ENCODE measurements around the gene ZNF536. TPM values are rescaled to one million over a fixed set of nuclear protein-coding genes. Genes with fewer than 3 reads are reported as not detected.
"Not testable (repeated sequence)": the region's sequence is repeated elsewhere in the genome, so short reads cannot be mapped to it uniquely, and the experiment has no call there.

Gene ZNF536
- total RNA-seq, 6 experiments from 2014 or later: not detected

DNA sequence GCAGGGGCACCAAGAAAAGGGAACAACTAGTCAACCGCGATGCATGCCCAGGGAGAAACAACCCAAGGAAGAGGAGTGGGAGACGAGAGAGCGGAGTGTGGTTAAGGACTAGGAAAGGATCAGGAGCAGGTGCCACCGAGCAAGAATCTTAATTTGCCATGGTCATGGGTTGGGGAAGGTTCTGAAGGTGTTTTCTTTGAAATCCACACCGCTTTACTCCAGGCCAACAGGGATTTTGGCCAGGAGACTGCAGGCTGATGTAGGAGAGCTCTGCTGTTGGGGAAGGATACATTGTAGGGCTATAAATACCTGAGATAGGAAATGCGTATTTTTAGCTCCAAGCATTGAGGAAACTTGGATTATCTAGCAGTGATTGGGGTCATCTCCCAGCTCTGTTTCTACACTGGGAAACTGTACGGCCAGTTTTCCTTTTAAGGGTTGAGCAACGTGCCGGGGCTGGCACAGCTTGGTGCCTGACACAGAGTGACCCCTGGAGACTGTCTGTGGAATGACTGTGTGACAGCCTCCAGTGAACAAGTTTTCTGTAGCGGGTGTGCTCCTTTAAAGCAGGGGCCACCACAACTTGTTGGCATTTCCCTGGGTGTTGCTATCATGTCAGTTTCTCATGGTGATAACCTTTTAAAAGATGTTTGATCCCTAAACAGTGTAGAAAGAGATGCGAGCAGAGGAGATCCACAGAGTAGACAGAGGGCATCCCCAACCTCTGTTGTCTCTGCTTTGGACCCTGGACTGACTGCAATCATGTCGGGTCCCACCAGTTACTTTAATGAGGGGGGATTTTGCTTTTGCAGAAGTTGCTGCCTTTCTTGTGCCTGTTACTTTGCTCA, 34.3 kb downstream of the ZNF536 start:
- Mint-ChIP-seq H3K27me3 (ENCODE audit: insufficient read depth) (peaks cover 2% of the 10 kb centered on the region), H3K27ac (no peak overlapping the region), H3K36me3 (ENCODE audit: low read depth) (no peaks in the 10 kb centered on the region), H3K4me1 (ENCODE audit: low read depth) (no peaks in the 10 kb centered on the region), H3K4me3 (no peak overlapping the region), H3K9me3 (peaks cover 17% of the 10 kb centered on the region)
- DNase-seq: no peak
- TF ChIP-seq, protein P1, sequence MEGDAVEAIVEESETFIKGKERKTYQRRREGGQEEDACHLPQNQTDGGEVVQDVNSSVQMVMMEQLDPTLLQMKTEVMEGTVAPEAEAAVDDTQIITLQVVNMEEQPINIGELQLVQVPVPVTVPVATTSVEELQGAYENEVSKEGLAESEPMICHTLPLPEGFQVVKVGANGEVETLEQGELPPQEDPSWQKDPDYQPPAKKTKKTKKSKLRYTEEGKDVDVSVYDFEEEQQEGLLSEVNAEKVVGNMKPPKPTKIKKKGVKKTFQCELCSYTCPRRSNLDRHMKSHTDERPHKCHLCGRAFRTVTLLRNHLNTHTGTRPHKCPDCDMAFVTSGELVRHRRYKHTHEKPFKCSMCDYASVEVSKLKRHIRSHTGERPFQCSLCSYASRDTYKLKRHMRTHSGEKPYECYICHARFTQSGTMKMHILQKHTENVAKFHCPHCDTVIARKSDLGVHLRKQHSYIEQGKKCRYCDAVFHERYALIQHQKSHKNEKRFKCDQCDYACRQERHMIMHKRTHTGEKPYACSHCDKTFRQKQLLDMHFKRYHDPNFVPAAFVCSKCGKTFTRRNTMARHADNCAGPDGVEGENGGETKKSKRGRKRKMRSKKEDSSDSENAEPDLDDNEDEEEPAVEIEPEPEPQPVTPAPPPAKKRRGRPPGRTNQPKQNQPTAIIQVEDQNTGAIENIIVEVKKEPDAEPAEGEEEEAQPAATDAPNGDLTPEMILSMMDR (IDR thresholded peaks at IDR 0.05): no peak

DNA sequence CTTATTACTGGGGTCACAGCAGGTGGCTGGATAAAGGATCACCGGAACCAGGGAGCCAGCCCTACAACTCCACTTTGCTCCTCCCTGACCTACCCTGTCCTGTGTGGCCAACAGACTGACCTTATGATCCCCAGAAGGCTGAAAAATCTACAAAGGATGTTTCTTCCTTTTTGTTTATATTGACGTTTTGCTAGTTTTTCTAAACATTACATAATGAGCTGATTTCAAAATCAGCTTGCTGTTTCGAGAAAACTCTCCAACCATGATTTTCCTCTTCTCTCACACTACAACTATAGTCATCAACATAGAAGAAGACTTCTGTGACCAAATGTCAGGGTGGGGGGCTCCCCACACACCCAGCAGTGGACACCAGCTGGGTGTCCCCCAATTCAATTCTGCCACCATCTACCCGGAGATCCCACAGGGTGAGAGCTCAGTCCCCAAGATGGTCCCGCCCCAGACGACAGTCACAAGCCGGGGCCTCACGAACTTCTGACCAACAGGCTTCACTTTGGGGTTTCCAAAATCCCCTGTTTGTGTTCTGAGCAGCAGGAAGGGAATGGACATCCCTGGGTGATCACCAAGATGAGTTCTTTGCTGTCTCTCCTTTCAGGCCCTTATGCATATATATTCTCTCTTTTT, 35.0 kb downstream of the ZNF536 start:
- Mint-ChIP-seq H3K4me3 (no peak overlapping the region), H3K36me3 (ENCODE audit: low read depth) (no peaks in the 10 kb centered on the region), H3K9me3 (peaks cover 17% of the 10 kb centered on the region), H3K27ac (no peak overlapping the region), H3K4me1 (ENCODE audit: low read depth) (no peaks in the 10 kb centered on the region), H3K27me3 (ENCODE audit: insufficient read depth) (peaks cover 2% of the 10 kb centered on the region)
- TF ChIP-seq, protein P1 (IDR thresholded peaks at IDR 0.05): no peak
- DNase-seq: no peak

DNA sequence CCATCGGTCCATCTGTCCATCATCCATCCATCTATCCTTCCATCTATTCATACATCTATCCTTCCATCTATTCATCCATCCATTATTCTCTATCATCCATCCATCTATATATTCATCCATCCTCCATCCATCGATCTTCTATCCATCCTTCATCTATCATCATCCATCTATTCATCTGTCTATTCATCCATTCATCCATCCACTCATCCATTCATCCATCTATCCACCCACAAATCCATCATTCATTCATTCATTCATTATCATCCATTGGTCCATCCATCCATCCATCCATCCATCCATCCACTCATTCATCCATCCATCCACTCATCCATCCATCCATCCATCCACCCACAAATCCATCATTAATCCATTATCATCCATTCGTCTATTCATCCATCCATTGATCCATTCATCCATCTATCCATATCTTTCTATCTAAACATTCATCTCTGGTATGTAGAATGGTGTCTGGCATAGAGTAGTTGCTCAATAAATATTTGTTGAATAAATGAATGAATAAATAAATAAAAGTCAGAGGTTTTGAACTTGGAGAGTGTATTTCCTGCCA, 36.6 kb downstream of the ZNF536 start:
- DNase-seq: no peak
- H3K36me3 Mint-ChIP-seq (ENCODE audit: low read depth): no peaks in the 10 kb centered on the region
- H3K4me1 Mint-ChIP-seq (ENCODE audit: low read depth): no peaks in the 10 kb centered on the region
- no peak overlapping the region for H3K4me3 Mint-ChIP-seq
- H3K27me3 Mint-ChIP-seq (ENCODE audit: insufficient read depth): peaks cover 2% of the 10 kb centered on the region; the same call in 1 of the 2 replicates
- no peak overlapping the region for H3K27ac Mint-ChIP-seq
- peaks cover 16% of the 10 kb centered on the region for H3K9me3 Mint-ChIP-seq
- TF ChIP-seq, protein P1 (IDR thresholded peaks at IDR 0.05): no peak

DNA sequence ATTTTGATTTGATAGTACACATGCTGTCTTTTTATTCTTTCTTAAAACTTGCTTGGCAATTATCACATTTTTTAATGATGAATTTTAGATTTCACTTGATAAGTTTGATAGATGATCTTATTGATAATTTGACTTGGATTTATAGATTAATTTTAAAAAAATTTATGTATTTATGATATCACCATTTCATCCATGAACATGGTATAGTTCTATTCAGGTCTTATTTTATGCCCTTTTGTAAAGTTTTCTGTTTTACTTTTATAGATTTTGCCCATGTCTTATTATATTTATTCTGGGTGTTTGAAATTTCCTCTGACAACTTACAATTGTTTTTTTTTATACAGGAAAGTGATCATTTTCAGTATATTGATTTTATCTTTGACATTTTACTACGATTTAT, 39.5 kb downstream of the ZNF536 start:
- H3K27ac Mint-ChIP-seq: no peak overlapping the region
- no peaks in the 10 kb centered on the region for H3K4me1 Mint-ChIP-seq (ENCODE audit: low read depth)
- no peak for DNase-seq
- H3K36me3 Mint-ChIP-seq (ENCODE audit: low read depth): no peaks in the 10 kb centered on the region; the same call in 1 of the 2 replicates
- H3K9me3 Mint-ChIP-seq: peaks cover 15% of the 10 kb centered on the region
- H3K4me3 Mint-ChIP-seq: no peak overlapping the region
- no peaks in the 10 kb centered on the region for H3K27me3 Mint-ChIP-seq (ENCODE audit: insufficient read depth)
- TF ChIP-seq, protein P1 (IDR thresholded peaks at IDR 0.05): no peak

DNA sequence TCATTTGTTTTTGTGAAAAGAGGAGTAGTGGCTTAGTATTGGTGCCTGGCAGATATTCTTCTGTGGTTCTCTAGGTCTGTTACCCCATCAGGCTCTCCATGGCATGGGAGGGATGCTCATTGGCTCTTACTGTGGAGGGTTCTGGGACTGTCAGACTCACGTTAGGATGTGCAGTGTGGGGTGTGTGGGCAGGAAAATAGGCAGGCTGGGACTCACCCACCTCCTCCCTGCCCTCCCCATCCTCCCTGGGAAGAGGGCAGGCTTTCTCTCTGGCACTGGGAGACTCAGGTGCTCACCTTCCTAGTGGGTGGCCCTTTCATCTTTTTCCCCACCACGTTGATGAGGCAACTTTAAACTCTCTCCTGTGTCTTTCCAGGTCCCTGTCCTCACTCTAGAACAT, 44.2 kb downstream of the ZNF536 start:
- DNase-seq: no peak
- Mint-ChIP-seq H3K9me3 (peaks cover 36% of the 10 kb centered on the region), H3K27me3 (ENCODE audit: insufficient read depth) (no peaks in the 10 kb centered on the region), H3K4me3 (no peak overlapping the region), H3K36me3 (ENCODE audit: low read depth) (no peaks in the 10 kb centered on the region; the same call in 1 of the 2 replicates), H3K27ac (no peak overlapping the region), H3K4me1 (ENCODE audit: low read depth) (no peaks in the 10 kb centered on the region)
- TF ChIP-seq, protein P1 (IDR thresholded peaks at IDR 0.05): no peak

DNA sequence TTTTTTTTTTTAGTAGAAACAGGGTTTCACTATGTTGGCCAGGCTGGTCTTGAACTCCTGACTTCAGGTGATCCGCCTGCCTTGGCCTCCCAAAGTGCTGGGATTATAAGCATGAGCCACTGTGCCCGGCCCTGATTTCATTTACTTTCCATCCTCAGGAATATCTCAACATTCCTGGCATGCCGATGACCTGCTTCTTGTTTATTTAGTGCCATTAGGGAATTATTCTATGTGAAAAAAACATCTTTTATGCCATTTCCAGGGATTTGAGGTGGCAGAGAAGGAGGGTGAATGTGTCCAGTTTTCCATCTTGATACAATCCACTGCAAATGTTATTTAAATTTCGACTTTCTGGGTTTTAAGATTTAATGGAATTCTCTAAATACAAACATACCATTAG, 45.0 kb downstream of the ZNF536 start:
- H3K27me3 Mint-ChIP-seq (ENCODE audit: insufficient read depth); H3K4me3 Mint-ChIP-seq; H3K27ac Mint-ChIP-seq; DNase-seq; H3K36me3 Mint-ChIP-seq (ENCODE audit: low read depth); H3K4me1 Mint-ChIP-seq (ENCODE audit: low read depth): not testable (repeated sequence)
- H3K9me3 Mint-ChIP-seq: peaks cover 36% of the 10 kb centered on the region
